SK-N-SH (cell line): Measurements from ENCODE around the gene MRPL10. TPM values are rescaled to one million over a fixed set of nuclear protein-coding genes. Genes with fewer than 3 reads are reported as not detected.

Experiments
- CTCF ChIA-PET: fragments of 300-600, 350-600 bp; formaldehyde crosslinking; extraction: SDS; loops from one replicate; lab custom pipeline; 2021; lab: Yijun Ruan, JAX
- POLR2A ChIA-PET: fragments of 350-600 bp; sonication (Branson Sonifier 250); formaldehyde crosslinking; extraction: SDS; loops from one replicate; lab custom pipeline; 2020; ENCODE audit warnings: antibody characterized with exemption, inconsistent platforms; lab: Yijun Ruan, JAX
- DNase-seq: peaks from one replicate; pipeline ENCODE4 v3.0.0; 2012
- H2AFZ ChIP-seq: fragments of 200-600 bp; sonication (generic); 2 replicates; pipeline ENCODE4 v1.8.1; 2016; ENCODE audit warnings: antibody characterized with exemption, mild to moderate bottlenecking, low read depth
- H3F3A ChIP-seq: fragments of 200-600 bp; sonication (generic); replicated peaks from 2 replicates; pipeline ENCODE3; 2016; ENCODE audit warnings: antibody characterized with exemption, mild to moderate bottlenecking; ENCODE audit not compliant: insufficient read depth
- H3K27ac ChIP-seq, 2 experiments: fragments of 200-500 bp in 1 of 2; fragments of 200-600 bp in 1 of 2; sonication (Bioruptor generic) in 1 of 2; sonication (generic), shearing (Covaris generic) in 1 of 2; 2 replicates each; pipeline versions ENCODE4 v1.5.1 to v1.6.1; 2014 to 2016; ENCODE audit warnings: low read depth in 2 of 2, inconsistent platforms in 1 of 2, low read length in 1 of 2, mild to moderate bottlenecking in 1 of 2, mixed read lengths in 1 of 2
- H3K27me3 ChIP-seq: fragments of 200-600 bp; sonication (generic), shearing (Covaris generic); 2 replicates; pipeline ENCODE4 v1.6.1; 2016; ENCODE audit warnings: mixed run types; ENCODE audit not compliant: insufficient read depth
- H3K36me3 ChIP-seq, 2 experiments: fragments of 200-500 bp in 1 of 2; fragments of 200-600 bp in 1 of 2; sonication (Bioruptor generic) in 1 of 2; sonication (generic) in 1 of 2; replicated peaks in 1 of 2; 2 replicates each; pipeline versions ENCODE3 to v1.5.1; 2014 to 2016; ENCODE audit warnings: low read length in 1 of 2, mild to moderate bottlenecking in 1 of 2; ENCODE audit not compliant: insufficient read depth in 2 of 2, control insufficient read depth in 1 of 2
- H3K4me1 ChIP-seq, 2 experiments: fragments of 200-500 bp in 1 of 2; fragments of 200-600 bp in 1 of 2; sonication (Bioruptor generic) in 1 of 2; sonication (generic), shearing (Covaris generic) in 1 of 2; 2 replicates each; pipeline versions ENCODE4 v1.5.1 to v1.6.1; 2014 to 2016; ENCODE audit warnings: low read depth in 1 of 2, low read length in 1 of 2, mixed run types in 1 of 2; ENCODE audit not compliant: insufficient read depth in 2 of 2, control insufficient read depth in 1 of 2
- H3K4me2 ChIP-seq: fragments of 200-600 bp; sonication (generic), shearing (Covaris generic); 2 replicates; pipeline ENCODE4 v1.6.1; 2017; ENCODE audit warnings: mixed run types
- H3K4me3 ChIP-seq, 2 experiments: fragments of 200-500 bp in 1 of 2; fragments of 200-600 bp in 1 of 2; sonication (Bioruptor generic) in 1 of 2; sonication (generic), shearing (Covaris generic) in 1 of 2; 2 replicates each; pipeline versions ENCODE4 v1.5.1 to v1.8.1; 2014 to 2016; ENCODE audit warnings: low read depth in 2 of 2, inconsistent platforms in 1 of 2, low read length in 1 of 2, mild to moderate bottlenecking in 1 of 2, mixed read lengths in 1 of 2, moderate library complexity in 1 of 2
- H3K79me2 ChIP-seq: fragments of 200-600 bp; sonication (generic); 2 replicates; pipeline ENCODE4 v1.8.1; 2017; ENCODE audit warnings: mild to moderate bottlenecking; ENCODE audit not compliant: insufficient read depth
- H3K9ac ChIP-seq: fragments of 200-600 bp; sonication (generic); 2 replicates; pipeline ENCODE4 v1.6.1; 2017; ENCODE audit warnings: mixed run types
- H3K9me2 ChIP-seq: fragments of 200-600 bp; sonication (generic); 2 replicates; pipeline ENCODE4 v1.6.1; 2017; ENCODE audit warnings: mixed run types
- H3K9me3 ChIP-seq: fragments of 200-600 bp; sonication (generic); 2 replicates; pipeline ENCODE4 v1.6.1; 2017; ENCODE audit warnings: mixed run types, mild to moderate bottlenecking, moderate library complexity
- H4K20me1 ChIP-seq: fragments of 200-600 bp; sonication (generic); 2 replicates; pipeline ENCODE4 v1.6.1; 2017; ENCODE audit warnings: mild to moderate bottlenecking, mixed run types; ENCODE audit not compliant: insufficient read depth
- MEF2A ChIP-seq: IDR thresholded peaks from 2 replicates; pipeline ENCODE4 v1.4.0; 2012; ENCODE audit warnings: low read depth, borderline replicate concordance
- MXI1 ChIP-seq: IDR thresholded peaks from 2 replicates; pipeline ENCODE4 v1.6.1; 2012; ENCODE audit warnings: mild to moderate bottlenecking, low read depth, low read length, improper control_type of control experiment
- NFIC ChIP-seq: IDR thresholded peaks from 2 replicates; pipeline ENCODE4 v1.4.0; 2012; ENCODE audit warnings: borderline replicate concordance
- NRF1 ChIP-seq: IDR thresholded peaks from 2 replicates; pipeline ENCODE4 v1.6.1; 2012; ENCODE audit warnings: low read depth, mild to moderate bottlenecking, low read length
- RFX5 ChIP-seq: IDR thresholded peaks from 2 replicates; pipeline ENCODE4 v1.6.1; 2012; ENCODE audit warnings: mild to moderate bottlenecking, improper control_type of control experiment, low read length
- RXRA ChIP-seq: IDR thresholded peaks from 2 replicates; pipeline ENCODE4 v1.4.0; 2012; ENCODE audit warnings: low read depth, mild to moderate bottlenecking, borderline replicate concordance
- SMC3 ChIP-seq: IDR thresholded peaks from 2 replicates; pipeline ENCODE4 v1.6.1; 2012; ENCODE audit warnings: low read depth, low read length, improper control_type of control experiment
- TCF12 ChIP-seq: IDR thresholded peaks from 2 replicates; pipeline ENCODE4 v1.4.0; 2012
- YY1 ChIP-seq: IDR thresholded peaks from 2 replicates; pipeline ENCODE4 v1.4.0; 2012; ENCODE audit warnings: low read depth, mild to moderate bottlenecking
- WGBS: methylation state at CpG from one replicate; pipeline ENCODE4 v1.1.6; 2017; ENCODE audit warnings: low lambda C conversion rate; 5-methylcytosine and 5-hydroxymethylcytosine counted together
- polyA plus RNA-seq, 3 experiments: library from polyadenylated mRNA; depleted of rRNA; stranded (reverse); fragments of >200 nt; gene quantifications; 2 replicates each; pipeline ENCODE4 v1.2.3, GENCODE V29; 2012
- TF ChIP-seq, protein P1 (sequence below): IDR thresholded peaks from 2 replicates; pipeline ENCODE4 v1.4.0; 2012; ENCODE audit warnings: low read depth, borderline replicate concordance
- TF ChIP-seq, protein P2 (sequence below): fragments of 200-600 bp; sonication (generic); IDR thresholded peaks from 2 replicates; pipeline ENCODE4 v1.6.1; 2017; ENCODE audit warnings: antibody characterized with exemption, mild to moderate bottlenecking, moderate library complexity

Gene MRPL10
- polyA plus RNA-seq, 1 of the 3 experiments (the other 2 are of a cell fraction), result 136 TPM

DNA sequence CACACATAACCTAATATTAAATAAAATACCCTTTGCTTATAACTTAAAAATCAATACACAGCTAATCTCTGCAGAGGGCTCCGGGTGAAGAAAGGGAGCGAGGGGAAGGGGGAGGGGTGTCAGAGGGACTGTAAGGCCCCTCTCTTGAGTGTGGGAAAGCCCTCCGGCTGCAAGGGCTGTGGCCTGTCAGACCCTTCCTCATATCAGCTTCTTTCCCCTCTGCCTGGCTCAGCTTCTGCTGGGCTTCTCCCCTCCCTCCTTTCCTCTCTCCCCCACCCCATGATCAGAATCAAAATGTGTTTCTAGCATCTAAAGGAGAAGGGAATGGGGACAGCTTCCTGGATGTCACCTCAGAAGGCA, 14.4 kb upstream of the MRPL10 start:
- no peak overlapping the region for H3K9ac ChIP-seq
- DNase-seq, result no peak
- no peaks in the 10 kb centered on the region for H4K20me1 ChIP-seq
- TF ChIP-seq MXI1 (no peak), RXRA (no peak), RFX5 (no peak), NRF1 (no peak), NFIC (no peak), YY1 (no peak)
- TF ChIP-seq, protein P1, sequence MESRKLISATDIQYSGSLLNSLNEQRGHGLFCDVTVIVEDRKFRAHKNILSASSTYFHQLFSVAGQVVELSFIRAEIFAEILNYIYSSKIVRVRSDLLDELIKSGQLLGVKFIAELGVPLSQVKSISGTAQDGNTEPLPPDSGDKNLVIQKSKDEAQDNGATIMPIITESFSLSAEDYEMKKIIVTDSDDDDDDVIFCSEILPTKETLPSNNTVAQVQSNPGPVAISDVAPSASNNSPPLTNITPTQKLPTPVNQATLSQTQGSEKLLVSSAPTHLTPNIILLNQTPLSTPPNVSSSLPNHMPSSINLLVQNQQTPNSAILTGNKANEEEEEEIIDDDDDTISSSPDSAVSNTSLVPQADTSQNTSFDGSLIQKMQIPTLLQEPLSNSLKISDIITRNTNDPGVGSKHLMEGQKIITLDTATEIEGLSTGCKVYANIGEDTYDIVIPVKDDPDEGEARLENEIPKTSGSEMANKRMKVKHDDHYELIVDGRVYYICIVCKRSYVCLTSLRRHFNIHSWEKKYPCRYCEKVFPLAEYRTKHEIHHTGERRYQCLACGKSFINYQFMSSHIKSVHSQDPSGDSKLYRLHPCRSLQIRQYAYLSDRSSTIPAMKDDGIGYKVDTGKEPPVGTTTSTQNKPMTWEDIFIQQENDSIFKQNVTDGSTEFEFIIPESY, result no peak
- no peak overlapping the region for H2AFZ ChIP-seq
- H3K27me3 ChIP-seq, result peaks cover 57% of the 10 kb centered on the region
- CTCF ChIA-PET, result interaction anchor here (0.8 to 33.0 kb wide), 10 partner anchors 7 to 172 kb away, joined by 3 to 1447 read pairs (median 37); partner anchors contain the start of genes LRRC46, MRPL10, OSBPL7 and SCRN2
- no peaks in the 10 kb centered on the region for H3K36me3 ChIP-seq
- H3K9me2 ChIP-seq, result no peaks in the 10 kb centered on the region
- POLR2A ChIA-PET, result interaction anchor here (2.4 kb wide), 1 partner anchor 50 kb away, joined by 10 read pairs; the partner anchor contains the start of gene SP2
- peaks cover 3% of the 10 kb centered on the region for H3F3A ChIP-seq
- 71% methylated on average over 3 of the region's 3 CpGs for WGBS
- H3K4me2 ChIP-seq, result no peak overlapping the region
- H3K4me1 ChIP-seq, result peaks cover 0 to 21% of the 10 kb centered on the region in 2 experiments; a peak in 2 of 4 replicates
- no peak overlapping the region for H3K27ac ChIP-seq
- peaks cover 2% of the 10 kb centered on the region; the same call in 1 of the 2 replicates for H3K79me2 ChIP-seq
- no peak overlapping the region for H3K4me3 ChIP-seq
- no peaks in the 10 kb centered on the region for H3K9me3 ChIP-seq

- no peaks in the 10 kb centered on the region for H4K20me1 ChIP-seq
- no peak overlapping the region for H3K9ac ChIP-seq
- WGBS, result 67% methylated on average over 4 of the region's 4 CpGs
- ChIA-PET POLR2A (interaction anchor here (1.1 to 2.4 kb wide), 2 partner anchors 45 to 51 kb away, joined by 5 to 10 read pairs; partner anchors contain the start of gene SP2), CTCF (interaction anchor here (0.8 to 33.0 kb wide), 17 partner anchors 7 to 173 kb away, joined by 3 to 1447 read pairs (median 10); partner anchors contain the start of genes CDK5RAP3, LRRC46, MRPL10 and OSBPL7)
- no peaks in the 10 kb centered on the region for H3K9me3 ChIP-seq
- H3K27ac ChIP-seq, result no peak overlapping the region
- H3F3A ChIP-seq, result peaks cover 3% of the 10 kb centered on the region
- no peak for TF ChIP-seq MEF2A
- TF ChIP-seq SMC3, result peak; percentile 26
- TF ChIP-seq, protein P2, sequence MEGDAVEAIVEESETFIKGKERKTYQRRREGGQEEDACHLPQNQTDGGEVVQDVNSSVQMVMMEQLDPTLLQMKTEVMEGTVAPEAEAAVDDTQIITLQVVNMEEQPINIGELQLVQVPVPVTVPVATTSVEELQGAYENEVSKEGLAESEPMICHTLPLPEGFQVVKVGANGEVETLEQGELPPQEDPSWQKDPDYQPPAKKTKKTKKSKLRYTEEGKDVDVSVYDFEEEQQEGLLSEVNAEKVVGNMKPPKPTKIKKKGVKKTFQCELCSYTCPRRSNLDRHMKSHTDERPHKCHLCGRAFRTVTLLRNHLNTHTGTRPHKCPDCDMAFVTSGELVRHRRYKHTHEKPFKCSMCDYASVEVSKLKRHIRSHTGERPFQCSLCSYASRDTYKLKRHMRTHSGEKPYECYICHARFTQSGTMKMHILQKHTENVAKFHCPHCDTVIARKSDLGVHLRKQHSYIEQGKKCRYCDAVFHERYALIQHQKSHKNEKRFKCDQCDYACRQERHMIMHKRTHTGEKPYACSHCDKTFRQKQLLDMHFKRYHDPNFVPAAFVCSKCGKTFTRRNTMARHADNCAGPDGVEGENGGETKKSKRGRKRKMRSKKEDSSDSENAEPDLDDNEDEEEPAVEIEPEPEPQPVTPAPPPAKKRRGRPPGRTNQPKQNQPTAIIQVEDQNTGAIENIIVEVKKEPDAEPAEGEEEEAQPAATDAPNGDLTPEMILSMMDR, result peak; percentile 61
- TF ChIP-seq TCF12, result no peak
- H3K36me3 ChIP-seq, result no peaks in the 10 kb centered on the region
- no peak overlapping the region for H3K4me2 ChIP-seq
- no peak overlapping the region for H2AFZ ChIP-seq
- H3K9me2 ChIP-seq, result no peaks in the 10 kb centered on the region
- H3K79me2 ChIP-seq, result peaks cover 9% of the 10 kb centered on the region; the same call in 1 of the 2 replicates
- H3K4me3 ChIP-seq, result no peak overlapping the region
- DNase-seq, result peak; percentile 68
- H3K4me1 ChIP-seq, result peaks cover 5 to 24% of the 10 kb centered on the region in 2 experiments; a peak in 2 of 4 replicates
- peaks cover 51% of the 10 kb centered on the region for H3K27me3 ChIP-seq
These were observed 13.7 kb upstream of the MRPL10 start for GRCh38 chr17:47844814-47845715.
